Trophoblast cell (in vitro differentiated cells and primary cell): ENCODE data around the gene RPS21.

Experiments used
- DNase-seq, 2 donors: peaks; one replicate each; pipeline ENCODE4 v3.0.0-alpha.2; 2016
- H2AFZ ChIP-seq: 2 replicates; pipeline ENCODE4 v1.6.1; 2013; ENCODE audit warnings: low read length, moderate library complexity, mild to moderate bottlenecking; ENCODE audit not compliant: insufficient read depth, poor library complexity
- H2AK5ac ChIP-seq: 2 replicates; pipeline ENCODE4 v1.6.1; 2013; ENCODE audit warnings: mild to moderate bottlenecking, low read length
- H2BK120ac ChIP-seq: 2 replicates; pipeline ENCODE4 v1.6.1; 2013; ENCODE audit warnings: low read length, mild to moderate bottlenecking, moderate library complexity; ENCODE audit not compliant: insufficient read depth, poor library complexity
- H2BK12ac ChIP-seq: 2 replicates; pipeline ENCODE4 v1.6.1; 2013; ENCODE audit warnings: mild to moderate bottlenecking, low read length, moderate library complexity
- H2BK5ac ChIP-seq: 2 replicates; pipeline ENCODE4 v1.6.1; 2013; ENCODE audit warnings: low read length, low read depth, moderate library complexity, mild to moderate bottlenecking; ENCODE audit not compliant: poor library complexity
- H3K14ac ChIP-seq: 2 replicates; pipeline ENCODE4 v1.6.1; 2013; ENCODE audit warnings: mild to moderate bottlenecking, low read length
- H3K18ac ChIP-seq: 2 replicates; pipeline ENCODE4 v1.6.1; 2013; ENCODE audit warnings: mild to moderate bottlenecking, low read length
- H3K23ac ChIP-seq: 2 replicates; pipeline ENCODE4 v1.6.1; 2013; ENCODE audit warnings: low read length
- H3K27ac ChIP-seq: 2 replicates; pipeline ENCODE4 v1.5.1; 2013; ENCODE audit warnings: low read depth, mild to moderate bottlenecking, inconsistent platforms, low read length, moderate library complexity
- H3K27me3 ChIP-seq: 2 replicates; pipeline ENCODE4 v1.6.1; 2013; ENCODE audit warnings: inconsistent platforms, mild to moderate bottlenecking, low read length, moderate library complexity; ENCODE audit not compliant: insufficient read depth
- H3K36me3 ChIP-seq, 2 experiments: 1 replicate in 1 of 2; 2 replicates in 1 of 2; pipeline ENCODE4 v1.6.1; 2013; ENCODE audit warnings: low read length in 2 of 2, mild to moderate bottlenecking in 2 of 2, moderate library complexity in 1 of 2; ENCODE audit not compliant: insufficient read depth in 2 of 2, control insufficient read depth in 1 of 2
- H3K4ac ChIP-seq: 2 replicates; pipeline ENCODE4 v1.6.1; 2013; ENCODE audit warnings: low read depth, mild to moderate bottlenecking, low read length, moderate library complexity
- H3K4me1 ChIP-seq, 2 experiments: 1 replicate in 1 of 2; 2 replicates in 1 of 2; pipeline ENCODE4 v1.6.1; 2013; ENCODE audit warnings: low read length in 2 of 2, mild to moderate bottlenecking in 2 of 2, moderate library complexity in 1 of 2; ENCODE audit not compliant: insufficient read depth in 2 of 2, control insufficient read depth in 1 of 2
- H3K4me2 ChIP-seq: 2 replicates; pipeline ENCODE4 v1.6.1; 2013; ENCODE audit warnings: inconsistent platforms, mild to moderate bottlenecking, low read length, moderate library complexity
- H3K4me3 ChIP-seq: 2 replicates; pipeline ENCODE4 v1.5.1; 2013; ENCODE audit warnings: mild to moderate bottlenecking, low read depth, low read length, inconsistent platforms
- H3K79me1 ChIP-seq: one replicate; pipeline ENCODE4 v1.6.1; 2013; ENCODE audit warnings: low read length
- H3K79me2 ChIP-seq: 2 replicates; pipeline ENCODE4 v1.6.1; 2013; ENCODE audit warnings: low read length, mild to moderate bottlenecking; ENCODE audit not compliant: control insufficient read depth, insufficient read depth, poor library complexity
- H3K9ac ChIP-seq: 2 replicates; pipeline ENCODE4 v1.6.1; 2013; ENCODE audit warnings: mild to moderate bottlenecking, low read length
- H3K9me3 ChIP-seq: 2 replicates; pipeline ENCODE4 v1.6.1; 2013; ENCODE audit warnings: low read depth, mild to moderate bottlenecking, control low read depth, inconsistent platforms, low read length; ENCODE audit not compliant: insufficient read depth
- H4K12ac ChIP-seq: 2 replicates; pipeline ENCODE4 v1.6.1; 2013; ENCODE audit warnings: low read depth, mild to moderate bottlenecking, low read length, moderate library complexity
- H4K8ac ChIP-seq: 2 replicates; pipeline ENCODE4 v1.6.1; 2013; ENCODE audit warnings: low read depth, mild to moderate bottlenecking, low read length, moderate library complexity
- H4K91ac ChIP-seq: one replicate; pipeline ENCODE4 v1.6.1; 2013; ENCODE audit warnings: low read depth, mild to moderate bottlenecking, low read length, moderate library complexity
- WGBS: extraction: QIAGEN DNeasy Blood & Tissue Kit; methylation state at CpG from one replicate; pipeline ENCODE4 v1.1.7; 2013; ENCODE audit warnings: missing lambda C conversion rate; ENCODE audit not compliant: insufficient read length, insufficient coverage; ENCODE audit errors: extremely low coverage; 5-methylcytosine and 5-hydroxymethylcytosine counted together

The RPS21 gene

DNA sequence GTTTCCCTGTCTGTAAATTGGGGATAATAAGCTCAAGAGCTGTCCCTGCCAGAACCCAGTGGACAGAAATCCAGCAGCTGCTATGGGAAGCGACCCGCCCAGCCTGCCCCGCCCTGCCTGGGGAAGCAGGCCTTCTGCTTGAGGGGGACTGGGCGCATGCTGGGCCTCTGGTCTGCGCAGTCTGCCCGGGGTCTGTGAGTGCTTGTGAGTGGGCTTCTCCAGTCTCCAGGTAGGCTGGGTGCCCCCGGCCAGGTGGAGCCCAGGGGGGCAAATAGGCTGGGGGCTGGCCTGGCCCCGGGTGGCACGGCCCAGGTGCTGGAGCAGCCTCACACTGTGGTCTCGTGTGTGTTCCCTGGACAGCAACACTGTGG, 41.1 kb downstream of the RPS21 start:
- peak overlapping the region; percentile 61 for H3K14ac ChIP-seq
- WGBS, result no CpG with 5 or more reads among the region's 10 CpGs

DNA sequence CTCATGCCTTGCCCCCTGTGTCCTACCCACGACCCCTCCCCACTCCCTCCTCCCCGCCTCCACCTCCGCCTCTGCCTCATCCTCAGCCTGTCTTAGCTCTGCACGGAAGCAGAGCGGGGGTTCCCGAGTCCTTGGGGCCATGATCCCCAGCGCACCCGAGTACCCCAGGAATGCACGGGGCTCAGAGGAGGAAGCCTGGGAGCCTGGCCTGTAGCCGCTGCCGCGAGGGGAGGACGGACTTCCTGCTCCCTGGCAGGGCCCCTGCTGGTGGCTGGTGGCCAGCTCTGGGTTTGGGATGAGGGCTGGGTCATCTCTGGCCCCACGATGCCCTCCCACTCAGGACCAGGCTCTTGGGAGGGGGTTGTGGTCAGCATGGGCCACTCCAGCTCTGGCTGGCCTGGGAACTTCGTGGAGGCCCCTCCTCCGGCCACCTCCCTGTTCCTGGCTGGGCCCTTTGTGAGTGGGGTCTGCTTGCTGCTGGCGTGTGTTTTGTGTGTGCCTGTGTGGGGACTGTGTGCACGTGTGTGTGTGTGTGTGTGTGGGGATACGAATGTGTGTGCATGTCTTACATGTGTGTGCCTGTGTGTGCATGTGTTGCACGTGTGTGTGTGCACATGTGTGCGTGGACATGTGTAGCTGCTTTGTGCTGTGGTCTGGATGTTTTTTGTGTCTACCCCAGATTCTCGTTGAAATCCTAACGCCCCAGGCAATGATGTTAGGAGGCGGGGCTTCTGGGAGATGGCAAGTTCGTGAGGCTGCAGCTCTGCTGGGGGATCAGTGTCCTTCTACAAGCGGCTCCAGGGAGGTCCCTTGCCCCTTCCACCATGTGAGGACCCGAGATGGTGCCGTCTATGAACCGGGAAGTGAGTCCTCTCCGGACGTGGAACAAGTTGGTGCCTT, 41.7 kb downstream of the RPS21 start:
- Histone ChIP-seq H4K91ac (peak overlapping the region; percentile 89), H3K4me3 (peak overlapping the region; percentile 10), H4K8ac (peak overlapping the region; percentile 42), H3K79me2 (peaks cover 13% of the 10 kb centered on the region), H2BK5ac (peak overlapping the region; percentile 52), H2BK120ac (peak overlapping the region; percentile 91), H3K79me1 (peaks cover 23% of the 10 kb centered on the region), H3K27ac (no peak overlapping the region), H3K4me2 (no peak overlapping the region), H2AFZ (peak overlapping the region; percentile 40), H3K18ac (peak overlapping the region; percentile 4), H2AK5ac (peak overlapping the region; percentile 69), H2BK12ac (peak overlapping the region; percentile 70), H3K9ac (no peak overlapping the region), H3K23ac (peak overlapping the region; percentile 76), H3K14ac (peak overlapping the region; percentile 61), H3K27me3 (no peaks in the 10 kb centered on the region), H4K12ac (peak overlapping the region; percentile 9), H3K36me3 (no peaks in the 10 kb centered on the region), H3K4ac (no peak overlapping the region), H3K9me3 (peaks cover 2% of the 10 kb centered on the region), H3K4me1 (peaks cover 38 to 45% of the 10 kb centered on the region in 2 experiments)
- no peak for DNase-seq
- no CpG with 5 or more reads among the region's 31 CpGs for WGBS

More for the DNA sequence above, 41.1 kb downstream of the RPS21 start:
- peak overlapping the region; percentile 89 for H4K91ac ChIP-seq
- H3K27me3 ChIP-seq, result no peaks in the 10 kb centered on the region
- H4K12ac ChIP-seq, result no peak overlapping the region
- peak overlapping the region; percentile 11 for H3K4me2 ChIP-seq
- no peak overlapping the region for H3K23ac ChIP-seq
- peaks cover 23% of the 10 kb centered on the region for H3K79me1 ChIP-seq
- no peak overlapping the region for H3K4me3 ChIP-seq
- peak overlapping the region; percentile 52 for H2BK5ac ChIP-seq
- no peaks in the 10 kb centered on the region for H3K36me3 ChIP-seq
- H3K27ac ChIP-seq, result peak overlapping the region; percentile 58
- no peak for DNase-seq
- H2AFZ ChIP-seq, result peak overlapping the region; percentile 40
- no peak overlapping the region for H3K4ac ChIP-seq
- peaks cover 13% of the 10 kb centered on the region for H3K79me2 ChIP-seq
- H2BK120ac ChIP-seq, result peak overlapping the region; percentile 91
- H2BK12ac ChIP-seq, result peak overlapping the region; percentile 70
- peak overlapping the region; percentile 4 for H3K18ac ChIP-seq
- H4K8ac ChIP-seq, result peak overlapping the region; percentile 44
- peaks cover 2% of the 10 kb centered on the region for H3K9me3 ChIP-seq
- H3K9ac ChIP-seq, result no peak overlapping the region
- peaks cover 38 to 45% of the 10 kb centered on the region in 2 experiments for H3K4me1 ChIP-seq
- H2AK5ac ChIP-seq, result peak overlapping the region; percentile 69

DNA sequence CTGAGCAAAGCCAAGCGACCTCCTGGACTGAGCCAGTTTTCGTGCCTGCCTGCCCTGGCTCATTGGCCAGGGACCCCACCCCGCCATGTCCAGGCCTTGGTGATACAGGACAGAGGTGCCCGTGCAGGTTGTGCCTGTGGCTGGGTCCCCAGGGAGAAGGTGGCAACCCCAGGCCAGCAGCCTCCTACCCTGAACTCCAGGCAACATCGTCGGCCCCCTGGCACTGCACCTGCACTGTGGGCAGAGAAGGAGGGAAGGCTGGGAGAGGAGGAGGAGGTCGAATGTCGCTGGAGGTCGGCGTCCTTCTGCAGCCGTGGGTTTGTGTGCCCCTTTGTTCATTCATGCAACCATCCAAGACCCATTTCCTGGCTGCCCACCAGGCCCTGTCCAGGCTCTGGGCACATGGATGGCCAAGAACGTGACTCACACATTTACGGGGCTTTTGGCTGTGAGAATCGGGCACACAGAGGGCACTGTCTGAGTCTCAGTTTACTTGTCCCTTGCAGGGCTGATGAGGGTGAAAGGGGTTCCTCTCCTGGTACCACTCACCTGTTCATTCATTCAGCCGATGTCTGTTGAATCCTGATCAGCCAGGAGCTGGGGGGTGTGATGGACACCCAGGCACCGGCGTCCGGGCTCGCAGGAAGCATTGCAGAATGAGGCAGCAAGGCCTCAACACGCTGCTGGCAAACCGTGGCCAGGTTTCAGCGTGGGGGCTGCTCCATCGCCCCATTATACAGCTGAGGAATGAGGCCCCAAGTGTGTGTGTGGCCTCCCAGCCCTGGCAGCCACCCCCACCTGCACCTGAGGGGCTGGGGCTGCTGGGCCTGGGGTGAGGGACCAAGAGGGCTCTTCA, 42.8 kb downstream of the RPS21 start:
- H3K4me2 ChIP-seq, result no peak overlapping the region
- no peak overlapping the region for H2AFZ ChIP-seq
- no peak overlapping the region for H2BK5ac ChIP-seq
- H4K12ac ChIP-seq, result no peak overlapping the region
- H3K14ac ChIP-seq, result no peak overlapping the region
- peaks cover 2% of the 10 kb centered on the region for H3K9me3 ChIP-seq
- peak overlapping the region; percentile 63 for H2AK5ac ChIP-seq
- peaks cover 32 to 37% of the 10 kb centered on the region in 2 experiments for H3K4me1 ChIP-seq
- H4K8ac ChIP-seq, result no peak overlapping the region
- H3K27ac ChIP-seq, result no peak overlapping the region
- H2BK12ac ChIP-seq, result no peak overlapping the region
- peaks cover 13% of the 10 kb centered on the region for H3K79me2 ChIP-seq
- no peak overlapping the region for H3K18ac ChIP-seq
- no peak overlapping the region for H3K4me3 ChIP-seq
- no peaks in the 10 kb centered on the region for H3K27me3 ChIP-seq
- no peak overlapping the region for H3K9ac ChIP-seq
- H3K23ac ChIP-seq, result no peak overlapping the region
- peak overlapping the region; percentile 30 for H4K91ac ChIP-seq
- no CpG with 5 or more reads among the region's 23 CpGs for WGBS
- peaks cover 23% of the 10 kb centered on the region for H3K79me1 ChIP-seq
- H3K4ac ChIP-seq, result no peak overlapping the region
- H3K36me3 ChIP-seq, result no peaks in the 10 kb centered on the region
- H2BK120ac ChIP-seq, result peak overlapping the region; percentile 15
- DNase-seq, result no peak

DNA sequence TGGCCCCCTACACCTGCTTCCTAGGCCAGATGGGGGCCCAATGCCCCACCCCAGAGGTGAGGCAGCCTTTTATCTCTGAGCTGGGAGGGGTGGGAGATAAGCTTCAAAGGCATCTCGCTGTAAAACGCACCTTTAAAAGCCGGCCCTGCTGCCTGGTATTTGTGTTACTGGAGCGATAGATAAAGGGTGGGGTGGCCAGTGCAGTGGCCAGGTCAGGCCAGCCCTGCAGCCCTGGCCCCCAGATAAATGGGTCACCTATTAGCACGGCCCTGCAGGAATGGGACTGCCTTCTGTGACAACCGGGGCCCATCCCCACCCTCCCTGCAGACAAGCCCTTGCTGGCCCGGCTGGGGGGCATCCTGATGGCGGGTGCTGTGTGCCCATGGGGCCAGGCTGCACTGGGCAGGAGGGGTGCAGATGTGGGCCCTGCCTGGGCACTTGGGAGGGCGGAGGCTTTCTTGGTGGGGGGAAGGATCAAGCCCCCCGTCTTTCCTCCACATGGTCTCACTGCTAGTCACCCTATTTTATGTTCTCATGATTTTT, 43.5 kb downstream of the RPS21 start:
- no peak overlapping the region for H3K14ac ChIP-seq
- no peak overlapping the region for H2BK12ac ChIP-seq
- no CpG with 5 or more reads among the region's 10 CpGs for WGBS
- H3K18ac ChIP-seq, result no peak overlapping the region
- no peak overlapping the region for H2AFZ ChIP-seq
- no peak overlapping the region for H2AK5ac ChIP-seq
- no peak overlapping the region for H3K27ac ChIP-seq
- peaks cover 26 to 30% of the 10 kb centered on the region in 2 experiments for H3K4me1 ChIP-seq
- no peak overlapping the region for H3K4me2 ChIP-seq
- H3K9me3 ChIP-seq, result peaks cover 2% of the 10 kb centered on the region
- peaks cover 23% of the 10 kb centered on the region for H3K79me1 ChIP-seq
- no peak overlapping the region for H2BK5ac ChIP-seq
- no peaks in the 10 kb centered on the region for H3K36me3 ChIP-seq
- H4K12ac ChIP-seq, result no peak overlapping the region
- no peak overlapping the region for H4K8ac ChIP-seq
- no peak overlapping the region for H3K4me3 ChIP-seq
- H2BK120ac ChIP-seq, result no peak overlapping the region
- no peak for DNase-seq
- peaks cover 10% of the 10 kb centered on the region for H3K79me2 ChIP-seq
- no peak overlapping the region for H3K23ac ChIP-seq
- H3K9ac ChIP-seq, result no peak overlapping the region
- H3K27me3 ChIP-seq, result no peaks in the 10 kb centered on the region
- H3K4ac ChIP-seq, result no peak overlapping the region
- H4K91ac ChIP-seq, result peak overlapping the region; percentile 28
